Measurements from ENCODE around the gene EPHB2.
A peak's percentile ranks its signal among the peaks of the same experiment; 100 is the strongest.
"Not testable (repeated sequence)": the region's sequence is repeated elsewhere in the genome, so short reads cannot be mapped to it uniquely, and the experiment has no call there.

EPHB2 gene

GRCh38 chr1:22824466-22824865 is 113.8 kb downstream of the EPHB2 start:
- no peak for DNase-seq

DNA sequence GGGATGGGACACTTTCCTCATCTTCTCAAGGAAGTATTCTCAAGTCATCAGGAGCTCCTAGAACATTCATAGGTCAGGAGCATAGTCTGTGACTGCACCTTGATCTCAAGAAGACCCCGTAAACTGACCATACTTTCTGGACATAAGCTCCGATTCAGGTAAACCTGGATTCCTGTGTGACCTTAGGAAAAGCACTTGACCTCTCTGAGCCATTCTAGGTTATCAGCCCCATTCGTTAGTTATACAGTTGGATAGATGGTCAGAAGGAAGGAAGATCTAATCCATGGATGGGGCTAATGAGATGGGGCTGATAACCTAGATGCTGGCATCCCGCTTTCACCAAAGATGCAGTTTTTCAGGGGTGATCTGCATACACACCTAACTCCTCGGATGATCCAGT is 114.3 kb downstream of the EPHB2 start:
- DNase-seq: no peak

DNA sequence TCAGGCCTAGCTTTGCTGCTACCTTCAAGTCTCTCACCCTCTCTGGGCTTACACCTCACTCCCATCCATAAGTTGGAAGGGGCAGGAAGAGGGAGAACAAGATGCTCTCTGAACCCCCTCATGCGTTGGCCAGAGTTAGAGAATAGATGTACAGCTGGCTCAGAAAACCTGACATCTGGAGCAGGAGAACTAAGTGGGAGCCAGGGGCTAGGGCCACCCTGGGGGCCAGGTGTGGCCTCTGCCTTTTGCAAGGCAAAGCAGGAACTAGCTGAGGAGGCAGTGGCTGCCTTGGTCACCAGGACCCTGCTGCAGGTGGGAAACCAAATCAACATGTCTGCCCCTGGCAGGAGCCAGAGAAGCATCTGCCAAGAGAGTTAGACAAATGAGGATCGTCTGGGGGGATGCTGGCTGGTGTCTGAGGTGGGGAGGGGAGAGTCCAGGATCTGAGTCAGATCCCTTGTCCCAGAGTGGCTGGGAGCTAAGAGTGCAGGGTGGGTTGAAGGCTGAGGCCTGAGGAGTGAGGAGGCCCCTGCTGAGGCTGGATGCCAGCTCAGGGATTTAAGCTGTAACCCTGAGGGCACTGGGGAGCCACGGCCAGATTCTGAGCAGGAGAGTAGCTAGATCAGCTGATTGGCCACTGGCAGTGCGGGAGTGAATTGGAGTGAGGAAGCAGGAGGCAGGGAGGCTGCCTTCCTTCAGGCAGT is 115.0 kb downstream of the EPHB2 start:
- peak; percentile 26 for DNase-seq

DNA sequence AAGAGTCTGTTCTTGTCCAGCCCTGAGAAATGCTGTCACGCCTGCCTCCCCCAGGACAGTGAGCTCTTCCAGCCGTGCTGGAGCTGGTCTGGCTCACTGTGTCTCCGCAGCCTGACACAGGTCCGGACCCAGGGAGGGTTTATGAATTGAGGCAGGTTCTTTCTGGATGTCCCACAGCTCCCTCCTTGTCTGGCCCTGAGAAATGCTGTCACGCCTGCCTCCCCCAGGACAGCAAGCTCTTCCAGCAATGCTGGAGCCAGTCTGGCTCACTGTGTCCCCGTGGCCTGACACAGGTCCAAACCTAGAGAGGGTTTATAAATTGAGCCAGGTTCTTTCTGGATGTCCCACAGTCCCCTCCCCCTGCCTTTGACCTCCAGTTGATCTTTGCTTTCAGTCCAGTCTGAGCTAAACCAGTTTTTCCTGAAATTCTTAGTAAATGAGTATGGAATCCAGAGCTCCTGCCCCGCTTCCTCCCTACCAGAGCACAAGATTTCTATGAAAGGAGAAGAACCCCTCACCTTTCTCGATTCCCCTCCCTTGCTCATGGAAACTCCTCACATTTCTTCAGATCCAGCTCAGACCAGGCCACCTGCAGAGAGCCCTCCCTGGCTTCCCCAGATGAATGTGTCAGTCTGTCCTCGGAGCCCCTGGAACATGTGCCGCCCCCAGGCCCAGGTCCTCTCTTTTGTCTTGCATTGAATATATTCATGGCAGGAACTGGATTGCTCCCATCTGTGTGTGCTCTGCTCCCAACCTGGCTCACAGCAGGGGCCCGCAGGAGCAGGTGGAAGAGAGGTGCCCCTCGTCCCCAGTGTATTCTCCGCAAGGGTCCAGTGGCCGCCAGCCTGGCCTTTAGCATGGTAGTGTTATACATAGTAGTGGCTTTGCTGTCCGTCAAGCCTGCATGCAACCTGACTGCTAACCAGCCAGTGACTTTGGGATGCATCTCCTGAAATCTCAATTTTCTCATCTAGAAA is 116.3 kb downstream of the EPHB2 start:
- peak; percentile 91 for DNase-seq

DNA sequence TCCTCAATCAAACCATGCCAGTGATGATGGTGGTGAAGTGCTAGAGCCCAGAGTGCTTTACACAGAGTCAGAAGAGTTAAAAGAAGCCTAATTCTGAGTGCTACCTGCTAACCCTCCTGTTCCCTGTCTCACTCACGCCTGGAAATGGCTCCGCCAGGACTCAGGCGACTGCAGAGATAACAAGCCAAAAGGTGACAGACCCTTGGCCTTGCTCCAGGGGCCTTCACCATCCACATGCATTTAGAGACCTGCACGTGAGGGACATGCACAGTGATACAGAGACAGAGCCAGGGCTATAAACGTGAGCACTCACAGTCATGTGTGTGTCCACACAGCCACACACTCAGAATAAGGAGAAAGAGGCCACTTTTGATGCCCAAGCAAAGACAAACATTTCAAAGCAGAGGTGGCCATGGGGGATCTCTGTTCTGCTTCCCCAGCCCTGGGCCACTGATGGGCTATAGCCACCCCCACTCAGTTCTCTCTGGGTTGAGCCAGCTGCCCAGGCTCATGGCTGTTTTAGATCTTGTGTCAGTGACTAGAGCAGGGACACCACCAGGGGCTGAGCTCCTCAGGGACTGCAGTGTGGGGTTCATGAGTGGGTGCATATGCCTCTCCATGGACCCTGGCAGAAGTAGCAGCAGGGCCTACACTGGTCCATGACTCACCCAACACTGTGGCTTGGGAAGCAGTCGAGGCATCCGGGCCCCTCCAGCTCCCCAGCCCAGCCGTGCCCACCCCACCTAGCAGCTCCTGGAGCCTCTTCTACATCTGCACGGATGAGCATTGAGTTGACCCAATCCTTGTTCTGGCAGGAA is 117.2 kb downstream of the EPHB2 start:
- no peak for DNase-seq

GRCh38 chr1:22828484-22829308 is 118.1 kb downstream of the EPHB2 start:
- no peak for DNase-seq

DNA sequence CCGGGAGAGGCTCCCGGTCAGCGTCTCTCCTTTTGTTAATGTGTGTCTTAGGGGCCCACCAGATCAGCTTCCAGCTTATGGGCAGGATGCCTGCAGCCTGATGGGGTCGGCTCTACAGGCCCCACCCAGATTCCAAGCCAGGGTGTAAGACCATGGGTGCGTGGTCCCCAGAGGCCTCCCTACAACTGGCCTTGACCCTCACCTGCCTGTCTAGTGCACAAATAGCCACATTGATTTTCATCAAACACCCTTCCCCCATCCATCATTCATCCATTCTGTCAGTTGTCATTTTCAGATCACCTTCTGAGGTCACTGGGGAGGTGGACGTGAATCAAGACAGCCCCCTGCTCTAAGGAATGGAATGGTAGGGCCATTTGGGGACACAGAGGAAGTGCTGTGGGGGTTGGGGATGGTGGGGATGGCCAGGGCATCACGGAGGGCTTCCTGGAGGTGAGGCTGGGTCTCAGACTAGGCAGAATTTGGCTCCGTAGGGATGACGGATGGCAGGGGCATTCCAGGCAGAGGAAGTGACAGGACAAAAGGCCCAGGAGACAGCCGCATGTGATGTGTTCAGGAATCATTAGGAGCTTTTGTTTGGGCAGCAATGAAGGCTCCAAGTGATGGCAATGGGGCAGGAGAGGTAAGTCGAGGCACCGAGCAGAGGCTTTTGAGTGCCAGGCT is 118.8 kb downstream of the EPHB2 start:
- DNase-seq: no peak

- DNase-seq: no peak
Measured at GRCh38 chr1:22830041-22830566, 119.5 kb downstream of the EPHB2 start.

GRCh38 chr1:22830757-22831340 is 120.2 kb downstream of the EPHB2 start:
- DNase-seq: no peak

GRCh38 chr1:22831729-22832413 is 121.2 kb downstream of the EPHB2 start:
- DNase-seq: peak; percentile 91

DNA sequence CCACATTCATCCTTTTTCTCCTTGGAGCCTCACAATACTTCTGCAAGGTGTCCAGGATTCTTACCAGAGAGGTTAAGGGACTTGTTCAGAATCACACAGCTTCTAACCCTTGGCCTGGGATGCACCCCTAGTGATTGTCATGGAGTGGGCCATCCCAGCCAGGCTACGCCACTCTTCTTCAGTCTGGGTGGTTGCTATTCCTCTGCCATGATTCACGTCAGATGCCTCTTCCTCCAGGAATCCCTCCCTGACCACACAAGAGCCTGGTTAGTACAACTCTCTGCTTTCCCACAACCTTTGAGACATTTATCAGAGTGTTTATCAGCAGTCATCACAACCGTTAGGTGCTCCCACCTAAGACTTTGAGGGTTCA is 121.8 kb downstream of the EPHB2 start:
- DNase-seq: peak; percentile 58

DNA sequence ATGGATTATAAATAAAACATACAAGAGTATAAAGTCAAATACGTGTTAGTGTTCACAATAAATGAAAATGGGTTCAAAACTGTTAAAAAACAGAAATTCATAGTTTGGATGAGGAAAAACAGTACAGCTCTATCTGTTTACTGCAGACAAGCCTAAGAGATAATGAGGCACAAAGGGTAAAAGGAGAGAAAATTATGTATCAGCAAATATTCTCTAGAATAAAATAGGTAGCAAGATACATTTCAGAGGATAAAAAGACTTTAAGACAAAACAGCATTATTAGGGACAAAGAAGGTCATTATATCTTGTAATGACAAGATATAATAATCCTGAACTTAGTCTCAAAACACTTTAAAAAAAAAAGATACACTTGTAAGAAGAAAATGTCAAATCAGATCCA is 123.1 kb downstream of the EPHB2 start:
- no peak for DNase-seq

DNA sequence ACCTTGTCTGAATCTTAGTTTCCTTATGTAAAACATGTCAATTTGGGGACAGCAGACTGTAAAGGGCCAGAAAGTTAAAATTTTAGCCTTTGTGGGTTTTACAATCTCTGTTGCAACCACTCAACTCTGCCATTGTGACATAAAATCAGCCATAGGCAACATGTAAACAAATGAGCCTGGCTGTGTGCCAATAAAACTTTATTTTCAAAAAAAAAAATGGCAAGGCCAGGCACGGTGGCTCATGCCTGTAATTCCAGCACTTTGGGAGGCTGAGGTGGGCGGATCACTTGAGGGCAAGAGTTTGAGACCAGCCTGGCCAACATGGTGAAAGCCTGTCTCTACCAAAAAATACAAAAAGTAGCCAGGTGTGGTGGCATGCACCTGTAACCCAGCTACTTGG is 123.8 kb downstream of the EPHB2 start:
- not testable (repeated sequence) for DNase-seq

DNA sequence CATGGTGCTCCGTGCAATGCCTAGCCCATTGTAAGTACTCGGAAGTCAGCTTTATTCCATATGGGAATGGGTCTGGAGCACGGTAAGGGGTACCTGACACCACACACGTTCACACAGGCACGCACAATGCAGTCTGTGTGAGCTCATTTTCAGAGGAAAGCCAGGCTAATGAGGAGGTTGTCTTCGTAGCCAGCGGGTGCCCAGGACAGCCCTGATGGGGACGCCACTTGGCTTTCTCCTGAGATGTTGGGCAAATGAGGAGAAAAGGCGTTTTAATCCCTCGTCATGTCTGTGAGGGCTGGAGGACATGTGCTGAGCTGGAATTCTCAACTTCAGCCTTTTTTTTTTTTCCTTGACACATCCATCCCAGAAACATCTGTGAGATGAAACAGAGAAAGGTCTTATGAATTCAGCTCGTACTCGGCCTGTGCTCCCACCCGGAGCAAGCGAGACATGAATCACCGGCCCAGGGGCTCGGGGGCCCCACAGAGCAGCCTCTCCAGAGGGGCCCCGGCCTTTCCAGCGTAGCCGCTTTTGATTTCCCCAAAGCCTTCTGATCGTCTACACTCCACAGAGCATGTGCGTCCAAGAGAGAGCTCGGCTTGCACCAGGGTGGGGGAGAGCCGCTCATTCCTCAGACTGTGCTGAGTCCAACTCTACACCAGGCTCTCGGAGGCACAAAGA is 125.1 kb downstream of the EPHB2 start:
- no peak for DNase-seq

GRCh38 chr1:22836850-22837249 is 126.2 kb downstream of the EPHB2 start:
- no peak for DNase-seq

DNA sequence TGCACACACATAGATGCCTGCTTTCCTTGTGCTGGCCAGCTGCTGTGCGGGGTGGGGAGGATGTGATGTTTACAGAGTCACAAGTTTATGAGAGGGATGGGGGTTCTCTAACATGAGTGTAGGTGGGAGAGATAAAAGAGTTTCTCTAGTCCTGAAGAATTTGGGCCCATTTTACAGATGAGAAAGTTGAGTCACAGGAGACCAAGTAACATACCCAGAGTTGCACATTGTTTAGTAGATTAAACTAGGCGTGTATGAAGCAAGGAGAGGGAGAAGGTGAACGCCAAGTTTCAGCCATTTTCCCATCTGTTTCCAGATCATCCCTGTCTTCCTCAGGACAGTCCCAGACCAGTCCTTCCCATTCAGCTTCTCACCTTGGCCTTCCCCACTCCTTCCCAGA is 126.7 kb downstream of the EPHB2 start:
- no peak for DNase-seq

DNA sequence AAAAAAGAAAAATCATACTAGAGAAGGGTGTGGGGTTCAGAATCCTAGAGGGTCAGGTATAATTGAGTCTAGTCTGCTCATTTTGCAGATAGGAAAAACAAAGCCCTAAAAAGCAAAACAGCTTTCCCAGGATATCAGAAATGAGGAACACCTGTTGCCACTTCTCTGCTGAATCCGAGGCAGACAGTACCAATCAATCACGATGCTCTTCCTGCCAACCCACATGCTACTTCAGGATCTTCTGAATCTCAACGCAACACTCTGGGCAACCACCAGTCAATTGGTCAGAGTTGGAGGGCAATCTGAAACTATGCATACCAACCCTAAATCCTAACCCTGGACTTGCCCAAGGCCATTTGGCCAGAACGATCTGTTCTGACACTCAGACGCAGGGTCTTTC is 128.3 kb downstream of the EPHB2 start:
- DNase-seq: no peak

DNA sequence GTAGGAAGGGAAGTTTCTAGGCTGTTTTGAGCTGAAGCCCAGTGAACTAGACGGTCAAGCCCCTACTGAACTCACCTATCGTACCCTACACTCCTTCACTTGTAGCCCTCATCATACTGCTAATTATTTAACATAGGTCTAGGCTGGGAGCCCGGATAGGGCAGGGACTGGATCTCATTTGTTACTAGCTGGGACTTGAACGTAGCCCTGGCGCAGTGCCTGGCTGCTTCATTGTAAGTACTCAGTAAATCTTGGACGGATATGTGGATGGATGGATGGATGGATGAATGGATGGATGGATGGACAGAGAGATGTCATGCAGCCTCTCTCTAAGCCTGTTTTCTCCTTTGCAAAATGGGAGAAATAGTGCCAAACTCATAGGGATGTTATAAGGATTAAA is 129.2 kb downstream of the EPHB2 start:
- no peak for DNase-seq

GRCh38 chr1:22841142-22841541 is 130.5 kb downstream of the EPHB2 start:
- no peak for DNase-seq

DNA sequence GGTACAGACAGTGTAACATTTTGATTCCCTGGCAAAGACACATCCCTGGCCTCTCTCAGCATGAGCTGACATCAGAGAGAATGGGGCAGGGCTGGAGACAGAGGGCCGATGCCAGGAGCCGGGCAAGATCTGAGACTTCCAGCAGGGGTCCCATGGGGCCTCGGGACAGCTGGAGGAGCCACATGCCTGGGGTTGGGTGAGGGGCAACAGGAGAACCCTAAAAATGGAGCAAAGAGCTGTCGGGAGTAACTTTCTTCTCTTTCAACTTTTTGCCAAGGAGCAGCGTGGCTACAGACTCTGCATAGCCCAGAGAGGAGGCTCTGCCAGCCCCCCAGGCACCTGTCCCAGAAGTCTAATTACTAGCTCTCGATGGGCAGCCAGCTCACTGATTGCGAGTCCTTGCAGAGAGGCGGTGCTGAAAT is 131.2 kb downstream of the EPHB2 start:
- no peak for DNase-seq

Data from DMS53 (cell line).